MM.1S (cell line): ENCODE results near the gene FOSB.

ENCODE experiments used
- CTCF ChIP-seq: fragments of 300-600 bp; sonication (generic); IDR thresholded peaks from 2 replicates; pipeline ENCODE4 v1.5.1; 2016; ENCODE audit warnings: antibody characterized with exemption, low read length, mixed read lengths
- EZH2 ChIP-seq: fragments of 300-600 bp; sonication (generic); optimal IDR thresholded peaks from 2 replicates; pipeline ENCODE3; 2017; ENCODE audit warnings: low read depth, mild to moderate bottlenecking, antibody characterized with exemption, low read length, mixed read lengths

- TF ChIP-seq CTCF (no peak), EZH2 (no peak)
Measured at GRCh38 chr19:45517238-45517637, 49.4 kb downstream of the FOSB start.
